ENCODE data around the gene SCRG1. TPM values are rescaled to one million over a fixed set of nuclear protein-coding genes. Genes with fewer than 3 reads are reported as not detected.

SCRG1 gene
- polyA plus RNA-seq, 3 donors from 2014 or later = 0.04 TPM; not detected in 2

GRCh38 chr4:173397604-173398003, 1.3 kb downstream of the SCRG1 start:
- Mint-ChIP-seq H3K27ac (no peak overlapping the region), H3K27me3 (ENCODE audit: low read depth in 3 of 3) (no peaks in the 10 kb centered on the region), H3K4me3 (no peak overlapping the region), H3K36me3 (peaks cover 0 to 3% (median 0%) of the 10 kb centered on the region in 3 donors), H3K9me3 (no peaks in the 10 kb centered on the region), H3K4me1 (no peaks in the 10 kb centered on the region)
- no peak for DNase-seq

DNA sequence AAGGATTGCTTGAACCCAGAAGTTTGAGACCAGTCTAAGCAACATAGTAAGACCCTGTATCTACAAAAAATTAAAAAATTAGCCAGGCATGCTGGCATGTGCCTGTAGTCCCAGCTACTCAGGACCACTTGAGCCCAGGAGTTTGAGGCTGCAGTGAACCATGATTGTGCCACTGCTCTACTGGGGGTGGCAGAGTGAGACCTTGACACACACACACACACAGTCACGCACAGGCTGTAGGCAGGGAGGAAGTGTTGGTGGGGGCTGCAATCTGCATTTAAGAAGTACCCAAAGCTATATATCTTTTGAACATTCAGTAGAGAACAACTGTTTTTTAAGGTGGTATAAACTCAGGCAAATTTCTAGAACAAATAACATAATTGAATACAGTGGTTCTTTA, 7.2 kb downstream of the SCRG1 start:
- Mint-ChIP-seq H3K9me3 (no peaks in the 10 kb centered on the region), H3K27me3 (ENCODE audit: low read depth in 3 of 3) (no peaks in the 10 kb centered on the region), H3K36me3 (peaks cover 0 to 3% (median 0%) of the 10 kb centered on the region in 3 donors), H3K4me3 (no peak overlapping the region), H3K27ac (no peak overlapping the region), H3K4me1 (no peaks in the 10 kb centered on the region)
- no peak for DNase-seq

- Mint-ChIP-seq H3K27ac (no peak overlapping the region), H3K27me3 (ENCODE audit: low read depth in 3 of 3) (no peaks in the 10 kb centered on the region), H3K9me3 (no peaks in the 10 kb centered on the region), H3K36me3 (no peaks in the 10 kb centered on the region), H3K4me1 (no peaks in the 10 kb centered on the region), H3K4me3 (no peak overlapping the region)
- no peak for DNase-seq
Observed at GRCh38 chr4:173386751-173387150, 12.2 kb downstream of the SCRG1 start.

GRCh38 chr4:173382349-173382748, 16.6 kb downstream of the SCRG1 start:
- H3K27ac Mint-ChIP-seq = no peak overlapping the region
- no peaks in the 10 kb centered on the region for H3K4me1 Mint-ChIP-seq
- H3K4me3 Mint-ChIP-seq = no peak overlapping the region
- peaks cover 0 to 4% (median 0%) of the 10 kb centered on the region in 3 donors for H3K27me3 Mint-ChIP-seq (ENCODE audit: low read depth in 3 of 3)
- no peak for DNase-seq
- H3K9me3 Mint-ChIP-seq = no peaks in the 10 kb centered on the region
- no peaks in the 10 kb centered on the region for H3K36me3 Mint-ChIP-seq

DNA sequence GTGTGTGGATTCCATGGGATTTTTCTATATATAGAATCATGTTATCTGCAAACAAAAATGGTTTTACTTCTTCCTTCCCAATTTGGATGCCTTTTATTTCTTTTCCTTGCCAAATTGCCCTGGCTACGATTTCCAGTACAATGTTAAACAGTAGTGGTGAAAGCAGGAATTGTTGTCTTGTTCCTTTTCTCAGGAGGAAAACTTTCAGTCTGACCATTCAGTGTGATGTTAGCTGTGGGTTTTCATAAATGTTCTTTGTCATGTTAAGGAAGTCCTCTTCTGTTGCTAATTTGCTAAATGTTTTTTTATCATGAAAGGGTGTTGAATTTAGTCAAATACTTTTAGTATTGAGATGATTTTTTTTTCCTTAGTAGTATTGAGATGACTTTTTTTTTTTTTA, 17.3 kb downstream of the SCRG1 start:
- peaks cover 0 to 4% (median 0%) of the 10 kb centered on the region in 3 donors for H3K27me3 Mint-ChIP-seq (ENCODE audit: low read depth in 3 of 3)
- DNase-seq = no peak
- no peak overlapping the region for H3K27ac Mint-ChIP-seq
- no peaks in the 10 kb centered on the region for H3K36me3 Mint-ChIP-seq
- H3K4me1 Mint-ChIP-seq = no peaks in the 10 kb centered on the region
- no peaks in the 10 kb centered on the region for H3K9me3 Mint-ChIP-seq
- no peak overlapping the region for H3K4me3 Mint-ChIP-seq

GRCh38 chr4:173380987-173381386, 17.9 kb downstream of the SCRG1 start:
- no peak overlapping the region for H3K4me3 Mint-ChIP-seq
- no peaks in the 10 kb centered on the region for H3K4me1 Mint-ChIP-seq
- peaks cover 0 to 4% (median 0%) of the 10 kb centered on the region in 3 donors for H3K27me3 Mint-ChIP-seq (ENCODE audit: low read depth in 3 of 3)
- no peaks in the 10 kb centered on the region for H3K36me3 Mint-ChIP-seq
- no peak for DNase-seq
- H3K9me3 Mint-ChIP-seq = no peaks in the 10 kb centered on the region
- H3K27ac Mint-ChIP-seq = no peak overlapping the region

DNA sequence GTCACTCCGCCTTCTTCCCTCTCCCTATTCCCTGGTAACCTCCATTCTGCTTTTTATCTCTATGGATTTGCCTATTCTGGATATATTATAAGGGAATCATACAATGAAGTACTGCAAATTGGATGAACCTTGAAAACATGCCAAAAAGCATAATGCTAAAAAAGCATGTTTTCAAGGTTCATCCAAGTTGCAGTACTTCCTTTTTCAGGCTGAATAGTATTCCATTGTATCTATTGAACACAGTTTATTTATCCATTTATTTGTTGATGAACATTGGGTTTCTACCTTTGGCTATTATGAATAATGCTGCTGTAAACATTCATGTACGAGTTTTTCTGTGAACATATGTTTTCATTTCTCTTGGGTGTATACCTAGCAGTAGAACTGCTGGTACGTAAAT, 19.0 kb downstream of the SCRG1 start:
- Mint-ChIP-seq H3K9me3 (no peaks in the 10 kb centered on the region), H3K27ac (no peak overlapping the region), H3K36me3 (no peaks in the 10 kb centered on the region), H3K27me3 (ENCODE audit: low read depth in 3 of 3) (peaks cover 0 to 4% (median 0%) of the 10 kb centered on the region in 3 donors), H3K4me1 (no peaks in the 10 kb centered on the region), H3K4me3 (no peak overlapping the region)
- DNase-seq = no peak

- Mint-ChIP-seq H3K27ac (no peak overlapping the region), H3K36me3 (no peaks in the 10 kb centered on the region), H3K4me1 (peaks cover 19 to 26% of the 10 kb centered on the region in 2 donors), H3K9me3 (no peaks in the 10 kb centered on the region), H3K4me3 (no peak overlapping the region), H3K27me3 (ENCODE audit: low read depth in 3 of 3) (peaks cover 14 to 17% (median 16%) of the 10 kb centered on the region in 3 donors)
- DNase-seq = no peak
Observed at GRCh38 chr4:173374588-173374987, 24.3 kb downstream of the SCRG1 start.

DNA sequence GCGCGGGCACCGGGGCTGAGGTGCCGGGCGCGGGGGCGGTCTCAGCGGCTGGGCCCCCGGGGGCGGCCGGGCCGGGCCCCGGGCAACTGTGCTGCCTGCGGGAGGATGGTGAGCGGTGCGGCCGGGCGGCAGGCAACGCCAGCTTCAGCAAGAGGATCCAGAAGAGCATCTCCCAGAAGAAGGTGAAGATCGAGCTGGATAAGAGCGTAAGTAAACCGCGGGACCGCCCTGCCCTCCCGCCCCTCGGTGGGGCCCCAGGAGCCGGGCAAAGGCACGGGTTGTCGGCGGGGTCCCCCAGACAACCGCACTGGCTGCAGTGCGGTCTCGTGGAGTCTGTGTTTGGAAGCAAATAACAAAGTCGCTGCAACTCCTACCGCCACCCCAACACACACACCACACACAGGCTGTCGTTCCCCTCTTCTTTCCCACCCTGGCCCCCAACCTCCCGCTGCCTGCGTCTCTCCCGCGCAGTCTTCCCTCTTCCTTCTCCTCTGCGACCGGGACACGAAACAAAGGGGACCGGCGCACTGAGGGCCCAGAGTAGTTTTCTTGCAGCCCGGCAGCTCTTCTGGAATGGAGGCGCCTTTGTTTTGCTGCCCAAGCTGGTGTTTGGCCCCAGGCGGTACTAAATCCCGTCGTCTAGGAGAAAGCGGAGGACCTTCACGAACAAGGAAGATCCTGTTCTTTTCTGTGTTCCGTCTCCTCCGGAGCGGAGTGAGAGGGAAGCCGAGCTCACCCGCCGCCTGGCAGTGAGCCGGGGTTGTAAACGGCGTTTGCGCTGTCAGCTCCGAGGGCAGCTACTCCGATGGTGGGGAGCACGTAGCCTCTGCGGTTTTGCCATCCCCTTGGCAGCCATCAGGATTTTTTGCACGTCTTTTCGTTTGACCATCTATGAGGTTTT, 27.4 kb downstream of the SCRG1 start:
- H3K36me3 Mint-ChIP-seq = no peaks in the 10 kb centered on the region
- no peaks in the 10 kb centered on the region for H3K9me3 Mint-ChIP-seq
- H3K4me1 Mint-ChIP-seq = peaks cover 25 to 33% of the 10 kb centered on the region in 2 donors
- peak overlapping the region; percentile 67 to 89 (median 84) for H3K27ac Mint-ChIP-seq
- H3K27me3 Mint-ChIP-seq (ENCODE audit: low read depth in 3 of 3) = peaks cover 12 to 17% (median 15%) of the 10 kb centered on the region in 3 donors
- H3K4me3 Mint-ChIP-seq = peak overlapping the region; percentile 93 to 100 (median 96)
- peak; percentile 40 to 49 (median 47) for DNase-seq

DNA sequence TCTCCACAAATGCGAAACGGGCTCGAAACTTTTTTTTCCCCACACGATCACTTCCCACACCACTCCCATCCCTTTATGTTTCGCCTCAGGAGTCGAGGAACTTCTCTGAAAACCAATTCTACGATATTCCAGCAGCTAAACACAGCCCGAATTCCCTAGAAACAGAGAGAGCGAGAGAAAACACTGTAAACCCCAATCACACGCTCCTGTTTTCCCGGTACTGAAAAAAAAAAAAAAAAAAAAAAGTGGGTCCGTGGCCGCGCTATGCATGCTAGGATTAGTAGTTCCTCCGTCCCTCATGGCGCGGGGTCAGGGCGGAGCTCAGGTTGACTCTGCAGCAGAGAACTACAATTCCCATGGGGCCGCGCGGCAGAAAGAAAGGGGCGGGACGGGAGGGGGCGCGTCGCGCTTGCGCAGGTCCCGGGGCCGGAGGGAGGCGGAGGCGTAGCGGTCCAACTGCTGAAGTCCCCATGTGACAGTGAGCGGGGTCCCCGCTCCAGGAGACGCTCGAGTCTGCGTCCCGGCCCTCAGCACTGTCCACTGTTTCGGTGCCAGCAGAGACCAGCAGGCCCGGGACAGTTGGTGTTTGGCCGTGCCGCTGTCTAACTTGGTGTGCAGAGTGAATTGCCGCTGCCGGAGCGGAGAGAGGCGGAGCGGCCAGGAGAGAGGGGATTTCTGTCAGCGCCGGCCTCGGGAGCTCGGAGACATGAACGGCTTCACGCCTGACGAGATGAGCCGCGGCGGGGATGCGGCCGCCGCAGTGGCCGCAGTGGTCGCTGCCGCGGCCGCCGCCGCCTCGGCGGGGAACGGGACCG, 28.2 kb downstream of the SCRG1 start, which contains the start of gene SAP30:
TSS of gene SAP30 (plus strand) at position 478 of the 815 bp plus-strand sequence. CDS start at position 707, 229 bp downstream.
- H3K9me3 Mint-ChIP-seq = no peaks in the 10 kb centered on the region
- peak within 1 kb of the TSS; percentile 99 to 100 (median 100) for H3K4me3 Mint-ChIP-seq
- peaks cover 12 to 17% (median 15%) of the 10 kb centered on the region in 3 donors for H3K27me3 Mint-ChIP-seq (ENCODE audit: low read depth in 3 of 3)
- H3K27ac Mint-ChIP-seq = peak within 1 kb of the TSS; percentile 89 to 98 (median 96)
- no peaks in the 10 kb centered on the region for H3K36me3 Mint-ChIP-seq
- peaks cover 26 to 33% of the 10 kb centered on the region in 2 donors for H3K4me1 Mint-ChIP-seq
- DNase-seq = peak; percentile 90 to 94 (median 93)

- Mint-ChIP-seq H3K9me3 (no peaks in the 10 kb centered on the region), H3K36me3 (no peaks in the 10 kb centered on the region), H3K27ac (peak overlapping the region; percentile 89 to 98 (median 96)), H3K27me3 (ENCODE audit: low read depth in 3 of 3) (peaks cover 12 to 17% (median 15%) of the 10 kb centered on the region in 3 donors), H3K4me3 (peak overlapping the region; percentile 99 to 100 (median 100)), H3K4me1 (peaks cover 29 to 33% of the 10 kb centered on the region in 2 donors)
- no peak for DNase-seq
Observed at GRCh38 chr4:173370130-173370476, 28.8 kb downstream of the SCRG1 start.

DNA sequence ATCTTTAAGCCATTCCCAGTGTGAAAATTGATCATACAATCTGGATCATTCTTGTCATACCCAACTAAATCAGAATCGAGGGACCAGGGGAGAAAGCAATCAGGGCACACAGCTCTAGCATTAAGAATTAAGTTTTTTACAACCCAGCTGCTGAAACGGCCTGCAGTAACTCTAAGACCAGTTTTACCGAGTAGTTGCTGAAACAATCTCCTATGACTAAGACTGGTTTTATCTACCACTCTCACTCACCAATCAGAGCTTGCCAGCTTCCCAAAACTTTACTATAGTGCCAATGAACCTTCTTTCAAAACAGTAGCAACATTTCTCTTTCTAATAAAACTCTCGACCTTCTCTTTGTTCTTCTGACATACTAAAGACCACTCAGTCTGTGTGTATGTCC, 31.0 kb downstream of the SCRG1 start:
- Mint-ChIP-seq H3K9me3 (no peaks in the 10 kb centered on the region), H3K4me3 (peak overlapping the region in 1 of 5 donors; percentile 30), H3K4me1 (peaks cover 24 to 27% of the 10 kb centered on the region in 2 donors), H3K36me3 (no peaks in the 10 kb centered on the region), H3K27ac (no peak overlapping the region), H3K27me3 (ENCODE audit: low read depth in 3 of 3) (peaks cover 12 to 18% (median 17%) of the 10 kb centered on the region in 3 donors)
- no peak for DNase-seq

DNA sequence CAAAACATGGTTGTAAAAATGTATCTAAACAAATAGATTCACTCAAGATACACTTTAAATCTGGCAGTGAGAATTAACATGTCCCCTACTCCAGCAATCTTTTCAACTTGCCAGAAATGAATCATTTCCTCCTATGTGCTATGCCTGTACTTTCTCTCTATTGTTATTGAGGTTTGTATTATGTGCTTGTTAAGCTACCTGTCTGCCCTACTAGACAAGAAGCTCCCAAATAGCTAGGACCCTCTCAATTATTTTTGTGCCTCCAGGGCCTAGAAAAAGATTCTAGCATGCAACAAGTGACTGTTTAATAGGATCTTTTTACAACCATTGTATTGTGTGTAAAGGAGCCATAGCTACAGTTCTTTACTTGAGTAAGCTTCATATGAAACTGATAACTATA, 31.6 kb downstream of the SCRG1 start:
- Mint-ChIP-seq H3K27ac (no peak overlapping the region), H3K4me3 (no peak overlapping the region), H3K9me3 (no peaks in the 10 kb centered on the region), H3K4me1 (peaks cover 20% of the 10 kb centered on the region in 2 donors), H3K27me3 (ENCODE audit: low read depth in 3 of 3) (peaks cover 12 to 18% (median 16%) of the 10 kb centered on the region in 3 donors), H3K36me3 (no peaks in the 10 kb centered on the region)
- DNase-seq = no peak

All from immature natural killer cell (primary cell).